Fibroblast of lung (primary cell): Measurements from ENCODE around the gene MAS1. TPM values are rescaled to one million over a fixed set of nuclear protein-coding genes. Genes with fewer than 3 reads are reported as not detected.

Experiments used
- DNase-seq, 2 donors: peaks; one replicate each; pipeline versions ENCODE4 v3.0.0 to v3.0.0-alpha.2; 2010; ENCODE audit warnings: low read depth in 2 of 2
- H2AFZ ChIP-seq: 2 replicates; pipeline ENCODE4 v1.5.1; 2012; ENCODE audit warnings: low read length, control low read depth, inconsistent platforms
- H3K27ac ChIP-seq: 2 replicates; pipeline ENCODE4 v1.5.1; 2011; ENCODE audit warnings: low read length, control low read depth; ENCODE audit not compliant: insufficient read depth
- H3K27me3 ChIP-seq: 2 replicates; pipeline ENCODE4 v1.5.1; 2011; ENCODE audit warnings: mild to moderate bottlenecking, low read length; ENCODE audit not compliant: control insufficient read depth, insufficient read depth
- H3K36me3 ChIP-seq: 2 replicates; pipeline ENCODE4 v1.5.1; 2011; ENCODE audit warnings: low read length; ENCODE audit not compliant: control insufficient read depth, insufficient read depth
- H3K4me1 ChIP-seq: 2 replicates; pipeline ENCODE4 v1.5.1; 2011; ENCODE audit warnings: low read length; ENCODE audit not compliant: control insufficient read depth, insufficient read depth; ENCODE audit errors: extremely low read depth
- H3K4me2 ChIP-seq: 2 replicates; pipeline ENCODE4 v1.5.1; 2011; ENCODE audit warnings: low read length, control low read depth; ENCODE audit not compliant: insufficient read depth; ENCODE audit errors: extremely low read depth
- H3K4me3 ChIP-seq, 4 experiments: fragments of 200-600 bp in 1 of 4; sonication (generic) in 1 of 4; replicated peaks in 1 of 4; 2 replicates each; pipeline ENCODE4 v1.5.1; 2011 to 2016; ENCODE audit warnings: low read length in 4 of 4, low read depth in 3 of 4, mild to moderate bottlenecking in 3 of 4, control low read depth in 2 of 4, inconsistent platforms in 1 of 4, mixed read lengths in 1 of 4; ENCODE audit not compliant: insufficient read depth in 1 of 4; ENCODE audit errors: control extremely low read depth in 1 of 4
- H3K79me2 ChIP-seq: 2 replicates; pipeline ENCODE4 v1.5.1; 2012; ENCODE audit warnings: mild to moderate bottlenecking, low read length, inconsistent platforms; ENCODE audit not compliant: control insufficient read depth, insufficient read depth
- H3K9ac ChIP-seq: 2 replicates; pipeline ENCODE4 v1.5.1; 2011; ENCODE audit warnings: mild to moderate bottlenecking, low read length, control low read depth; ENCODE audit not compliant: insufficient read depth
- H3K9me3 ChIP-seq: 2 replicates; pipeline ENCODE4 v1.5.1; 2012; ENCODE audit warnings: low read depth, low read length; ENCODE audit not compliant: control insufficient read depth, insufficient read depth
- H4K20me1 ChIP-seq: 2 replicates; pipeline ENCODE4 v1.5.1; 2011; ENCODE audit warnings: low read length; ENCODE audit not compliant: control insufficient read depth, insufficient read depth; ENCODE audit errors: extremely low read depth
- CTCF ChIP-seq, 2 donors: IDR thresholded peaks in 1 of 2; conservative IDR thresholded peaks in 1 of 2; 1 replicate in 1 of 2; 2 replicates in 1 of 2; pipeline ENCODE4 v1.5.1; 2011 to 2012; ENCODE audit warnings: low read length in 2 of 2, control low read depth in 1 of 2, inconsistent platforms in 1 of 2, low read depth in 1 of 2, mild to moderate bottlenecking in 1 of 2
- EZH2 ChIP-seq: IDR thresholded peaks from 2 replicates; pipeline ENCODE4 v1.5.1; 2012; ENCODE audit warnings: low read length, control low read depth, mild to moderate bottlenecking; ENCODE audit errors: missing control alignments
- polyA plus RNA-seq, 2 donors: library from polyadenylated mRNA; depleted of rRNA in 1 of 2; stranded (reverse) in 1 of 2; unstranded in 1 of 2; fragments of >200 nt; gene quantifications; 2 replicates each; pipeline ENCODE4 v1.2.1, GENCODE V29; 2011 to 2012; ENCODE audit warnings: missing spikeins in 1 of 2
- total RNA-seq: library from RNA; depleted of rRNA; stranded (reverse); fragments of >200 nt; gene quantifications from 2 replicates; pipeline ENCODE4 v1.2.1, GENCODE V29; 2014

MAS1 gene
- total and polyA plus RNA-seq, 2 donors (not counting 1 experiment from before 2014, with no cell fraction given), result not detected

GRCh38 chr6:159933077-159933476 lies 42.3 kb downstream of the MAS1 start:
- Histone ChIP-seq H3K79me2 (no peaks in the 10 kb centered on the region), H3K27me3 (no peaks in the 10 kb centered on the region), H2AFZ (no peak overlapping the region), H3K9me3 (no peaks in the 10 kb centered on the region), H3K9ac (no peak overlapping the region), H3K27ac (no peak overlapping the region), H3K4me2 (no peak overlapping the region), H4K20me1 (no peaks in the 10 kb centered on the region), H3K4me1 (peaks cover 4% of the 10 kb centered on the region), H3K36me3 (no peaks in the 10 kb centered on the region), H3K4me3 (no peak overlapping the region)
- no peak for DNase-seq
- no peak for TF ChIP-seq CTCF (conservative IDR thresholded peaks at IDR 0.05 in 1 of 2, IDR thresholded peaks at IDR 0.05 in 1 of 2; ENCODE audit: low read depth in 1 of 2, low read length in 2 of 2)
- TF ChIP-seq EZH2, result no peak

GRCh38 chr6:159934181-159934580 lies 43.4 kb downstream of the MAS1 start:
- Histone ChIP-seq H3K27ac (no peak overlapping the region), H3K36me3 (no peaks in the 10 kb centered on the region), H3K79me2 (no peaks in the 10 kb centered on the region), H3K9ac (no peak overlapping the region), H3K27me3 (no peaks in the 10 kb centered on the region), H3K4me1 (peaks cover 4% of the 10 kb centered on the region), H3K4me3 (no peak overlapping the region), H3K4me2 (no peak overlapping the region), H3K9me3 (no peaks in the 10 kb centered on the region), H4K20me1 (no peaks in the 10 kb centered on the region), H2AFZ (no peak overlapping the region)
- DNase-seq, result peak in 1 of 2 donors; percentile 54
- TF ChIP-seq EZH2 (no peak), CTCF (conservative IDR thresholded peaks at IDR 0.05 in 1 of 2, IDR thresholded peaks at IDR 0.05 in 1 of 2; ENCODE audit: low read depth in 1 of 2, low read length in 2 of 2) (no peak)

- Histone ChIP-seq H3K27me3 (no peaks in the 10 kb centered on the region), H3K9me3 (no peaks in the 10 kb centered on the region), H3K36me3 (no peaks in the 10 kb centered on the region), H2AFZ (no peak overlapping the region), H4K20me1 (no peaks in the 10 kb centered on the region), H3K27ac (no peak overlapping the region), H3K4me1 (peaks cover 4% of the 10 kb centered on the region), H3K4me2 (no peak overlapping the region), H3K79me2 (no peaks in the 10 kb centered on the region), H3K9ac (no peak overlapping the region), H3K4me3 (no peak overlapping the region)
- no peak for TF ChIP-seq EZH2
- no peak for TF ChIP-seq CTCF (conservative IDR thresholded peaks at IDR 0.05 in 1 of 2, IDR thresholded peaks at IDR 0.05 in 1 of 2; ENCODE audit: low read depth in 1 of 2, low read length in 2 of 2)
- peak in 1 of 2 donors; percentile 76 for DNase-seq
Measured at GRCh38 chr6:159935065-159935464, 44.3 kb downstream of the MAS1 start.
